Stimulated activated CD4-positive, alpha-beta T cell treated with anti-CD3 and anti-CD28 coated beads, Interleukin-15, amount 100 ng/mL, for 48 hours (primary cell): ENCODE data around the gene TRPM1.
"Not testable (repeated sequence)": the region's sequence is repeated elsewhere in the genome, so short reads cannot be mapped to it uniquely, and the experiment has no call there.

Experiments
- DNase-seq, 2 donors: peaks; one replicate each; pipeline ENCODE4 v3.0.0-alpha.2; 2020; ENCODE audit warnings: low read depth in 2 of 2

Gene TRPM1

GRCh38 chr15:31125061-31125460, 23.5 kb upstream of the TRPM1 start:
- no peak for DNase-seq

GRCh38 chr15:31116423-31117030, 15.0 kb upstream of the TRPM1 start:
- DNase-seq = no peak

GRCh38 chr15:31111091-31111647, 9.6 kb upstream of the TRPM1 start:
- no peak for DNase-seq

GRCh38 chr15:31108836-31109235, 7.3 kb upstream of the TRPM1 start:
- DNase-seq = no peak

- no peak for DNase-seq
Observed at GRCh38 chr15:31106495-31107300, 5.2 kb upstream of the TRPM1 start.

- DNase-seq = no peak
Observed at GRCh38 chr15:31104003-31104402, 2.5 kb upstream of the TRPM1 start.

GRCh38 chr15:31102374-31103342, 1.1 kb upstream of the TRPM1 start:
- DNase-seq = no peak

- DNase-seq = no peak
Observed at GRCh38 chr15:31102039-31102321, 455 bp upstream of the TRPM1 start.

GRCh38 chr15:31100738-31101137, 787 bp downstream of the TRPM1 start:
- no peak for DNase-seq

- DNase-seq = no peak
Observed at GRCh38 chr15:31098953-31099740, 2.4 kb downstream of the TRPM1 start.

- no peak for DNase-seq
Observed at GRCh38 chr15:31098491-31098917, 3.0 kb downstream of the TRPM1 start.

- no peak for DNase-seq
Observed at GRCh38 chr15:31096563-31096962, 5.0 kb downstream of the TRPM1 start.

GRCh38 chr15:31091481-31091880, 10.0 kb downstream of the TRPM1 start:
- DNase-seq = no peak

GRCh38 chr15:31090766-31091165, 10.8 kb downstream of the TRPM1 start:
- no peak for DNase-seq

- DNase-seq = no peak
Observed at GRCh38 chr15:31089368-31090047, 12.0 kb downstream of the TRPM1 start.

- no peak for DNase-seq
Observed at GRCh38 chr15:31088672-31089367, 12.7 kb downstream of the TRPM1 start.

GRCh38 chr15:31088041-31088440, 13.5 kb downstream of the TRPM1 start:
- not testable (repeated sequence) for DNase-seq

- DNase-seq = no peak
Observed at GRCh38 chr15:31086344-31086743, 15.2 kb downstream of the TRPM1 start.

GRCh38 chr15:31085359-31085758, 16.2 kb downstream of the TRPM1 start:
- DNase-seq = no peak

- DNase-seq = no peak
Observed at GRCh38 chr15:31084176-31084575, 17.3 kb downstream of the TRPM1 start.
